GM19193 (cell line): Measurements from ENCODE around the gene ADAT1.

Source experiments
- POLR2A ChIP-seq: IDR thresholded peaks from 4 replicates; pipeline ENCODE4 v1.6.1; 2011; ENCODE audit not compliant: insufficient read depth, insufficient read length; ENCODE audit errors: extremely low read depth

The ADAT1 gene

GRCh38 chr16:75630052-75630451 lies 7.0 kb upstream of the ADAT1 start:
- TF ChIP-seq POLR2A, result no peak

- no peak for TF ChIP-seq POLR2A
Observed at GRCh38 chr16:75629132-75629531, 6.1 kb upstream of the ADAT1 start.

GRCh38 chr16:75628351-75628750 lies 5.3 kb upstream of the ADAT1 start:
- TF ChIP-seq POLR2A, result no peak

- TF ChIP-seq POLR2A, result no peak
Observed at GRCh38 chr16:75627851-75628250, 4.8 kb upstream of the ADAT1 start.

GRCh38 chr16:75626806-75627205 lies 3.7 kb upstream of the ADAT1 start:
- no peak for TF ChIP-seq POLR2A

- no peak for TF ChIP-seq POLR2A
Observed at GRCh38 chr16:75624921-75625334, 1.8 kb upstream of the ADAT1 start.

- no peak for TF ChIP-seq POLR2A
Observed at GRCh38 chr16:75621170-75621477, 2.0 kb downstream of the ADAT1 start.

GRCh38 chr16:75620326-75621169 lies 2.5 kb downstream of the ADAT1 start:
- TF ChIP-seq POLR2A, result no peak

- no peak for TF ChIP-seq POLR2A
Observed at GRCh38 chr16:75618780-75619179, 4.3 kb downstream of the ADAT1 start.

- no peak for TF ChIP-seq POLR2A
Observed at GRCh38 chr16:75617121-75617520, 6.0 kb downstream of the ADAT1 start.

GRCh38 chr16:75616521-75617010 lies 6.5 kb downstream of the ADAT1 start:
- TF ChIP-seq POLR2A, result no peak

- TF ChIP-seq POLR2A, result no peak
Observed at GRCh38 chr16:75615619-75616018, 7.5 kb downstream of the ADAT1 start.

- TF ChIP-seq POLR2A, result no peak
Observed at GRCh38 chr16:75614066-75614897, 8.8 kb downstream of the ADAT1 start.

- no peak for TF ChIP-seq POLR2A
Observed at GRCh38 chr16:75606507-75606906, 16.6 kb downstream of the ADAT1 start.

- no peak for TF ChIP-seq POLR2A
Observed at GRCh38 chr16:75603241-75603640, 19.8 kb downstream of the ADAT1 start.
